Mesodermal cell (in vitro differentiated cells): ENCODE data around the gene DOCK2.

Experiments
- H3K27ac ChIP-seq: 2 replicates; pipeline ENCODE4 v1.7.0; 2013; ENCODE audit warnings: mild to moderate bottlenecking, low read depth, low read length, moderate library complexity; ENCODE audit not compliant: severe bottlenecking
- H3K36me3 ChIP-seq: 2 replicates; pipeline ENCODE4 v1.7.1; 2013; ENCODE audit warnings: mild to moderate bottlenecking, low read length, moderate library complexity; ENCODE audit not compliant: control insufficient read depth, insufficient read depth
- H3K4me1 ChIP-seq: one replicate; pipeline ENCODE4 v1.7.1; 2013; ENCODE audit warnings: mild to moderate bottlenecking, low read length; ENCODE audit not compliant: insufficient read depth, control insufficient read depth, poor library complexity, severe bottlenecking
- H3K4me3 ChIP-seq: 2 replicates; pipeline ENCODE4 v1.7.0; 2013; ENCODE audit warnings: low read length, control low read depth, mild to moderate bottlenecking; ENCODE audit not compliant: insufficient read depth, poor library complexity, severe bottlenecking; ENCODE audit errors: extremely low read depth
- H3K9me3 ChIP-seq: 2 replicates; pipeline ENCODE4 v1.7.1; 2013; ENCODE audit warnings: mild to moderate bottlenecking, low read length, moderate library complexity; ENCODE audit not compliant: control insufficient read depth
- WGBS, 2 experiments: methylation state at CpG; one replicate each; pipeline ENCODE4 v1.1.5; 2013; ENCODE audit warnings: missing lambda C conversion rate in 2 of 2; ENCODE audit not compliant: insufficient coverage in 2 of 2; 5-methylcytosine and 5-hydroxymethylcytosine counted together

DOCK2 gene

GRCh38 chr5:170028124-170028523 lies 391.0 kb downstream of the DOCK2 start:
- 80 to 83% methylated on average over 1 of the region's 2 CpGs for WGBS, 2 experiments
- H3K4me3 ChIP-seq, result no peak overlapping the region

DNA sequence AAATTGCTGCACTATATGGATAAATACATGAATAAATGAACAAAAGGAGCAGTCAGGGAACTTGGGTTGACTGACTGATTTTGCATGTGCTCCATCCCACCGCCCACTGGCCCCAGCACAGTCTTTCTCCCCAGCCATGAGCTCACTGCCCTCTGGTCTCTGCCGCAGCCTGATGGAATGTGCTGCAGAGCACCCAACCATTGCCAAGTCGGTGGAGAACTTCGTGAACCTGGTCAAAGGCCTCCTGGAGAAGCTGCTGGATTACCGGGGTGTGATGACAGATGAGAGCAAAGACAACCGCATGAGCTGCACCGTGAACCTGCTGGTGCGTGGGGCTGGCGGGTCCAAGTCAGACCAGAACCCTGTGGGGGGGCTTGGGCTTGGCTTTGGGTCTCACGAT lies 397.2 kb downstream of the DOCK2 start:
- 94 to 97% methylated on average over 9 of the region's 10 CpGs for WGBS, 2 experiments
- no peaks in the 10 kb centered on the region for H3K9me3 ChIP-seq

More at GRCh38 chr5:170028124-170028523, 391.0 kb downstream of the DOCK2 start:
- Histone ChIP-seq H3K36me3 (no peaks in the 10 kb centered on the region), H3K4me1 (no peaks in the 10 kb centered on the region), H3K9me3 (no peaks in the 10 kb centered on the region), H3K27ac (no peak overlapping the region)

DNA sequence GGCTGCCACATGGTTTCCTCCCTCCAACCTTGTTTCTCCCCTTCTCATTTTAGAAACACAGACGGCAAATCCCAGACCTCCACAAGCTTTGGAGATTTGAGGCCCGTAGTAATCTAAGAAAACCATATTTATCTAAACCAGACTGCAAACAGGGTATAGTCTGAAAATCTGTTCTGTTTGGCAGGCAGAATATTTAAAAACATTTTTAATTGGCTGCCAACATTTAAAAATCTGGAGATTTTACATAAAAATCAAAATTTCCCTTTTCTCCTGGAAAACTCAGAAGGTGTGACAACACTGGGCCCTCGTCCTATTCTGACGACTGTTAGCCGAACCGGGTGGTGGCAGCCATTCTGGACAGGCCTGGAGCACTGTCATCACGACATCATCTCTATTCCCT lies 401.2 kb downstream of the DOCK2 start:
- whole genome bisulfite sequencing, 2 experiments, result 97 to 98% methylated on average over 5 of the region's 7 CpGs
- Histone ChIP-seq H3K9me3 (no peaks in the 10 kb centered on the region), H3K4me3 (no peak overlapping the region), H3K36me3 (no peaks in the 10 kb centered on the region), H3K4me1 (no peaks in the 10 kb centered on the region), H3K27ac (no peak overlapping the region)

More for the DNA sequence above, 397.2 kb downstream of the DOCK2 start:
- Histone ChIP-seq H3K27ac (no peak overlapping the region), H3K4me1 (no peaks in the 10 kb centered on the region), H3K36me3 (no peaks in the 10 kb centered on the region), H3K4me3 (no peak overlapping the region)

GRCh38 chr5:170039830-170040229 lies 402.8 kb downstream of the DOCK2 start:
- H3K4me3 ChIP-seq, result no peak overlapping the region
- H3K36me3 ChIP-seq, result no peaks in the 10 kb centered on the region
- H3K4me1 ChIP-seq, result no peaks in the 10 kb centered on the region
- no peak overlapping the region for H3K27ac ChIP-seq
- 85 to 91% methylated on average over 2 to 3 of the region's 3 CpGs for WGBS, 2 experiments
- no peaks in the 10 kb centered on the region for H3K9me3 ChIP-seq

GRCh38 chr5:170046241-170046640 lies 409.2 kb downstream of the DOCK2 start:
- no peak overlapping the region for H3K27ac ChIP-seq
- H3K4me1 ChIP-seq, result no peaks in the 10 kb centered on the region
- no peak overlapping the region for H3K4me3 ChIP-seq
- H3K9me3 ChIP-seq, result no peaks in the 10 kb centered on the region
- H3K36me3 ChIP-seq, result no peaks in the 10 kb centered on the region
- 57% methylated on average over 2 of the region's 3 CpGs; no CpG with 5 or more reads in 1 of the 2 experiments for WGBS, 2 experiments

DNA sequence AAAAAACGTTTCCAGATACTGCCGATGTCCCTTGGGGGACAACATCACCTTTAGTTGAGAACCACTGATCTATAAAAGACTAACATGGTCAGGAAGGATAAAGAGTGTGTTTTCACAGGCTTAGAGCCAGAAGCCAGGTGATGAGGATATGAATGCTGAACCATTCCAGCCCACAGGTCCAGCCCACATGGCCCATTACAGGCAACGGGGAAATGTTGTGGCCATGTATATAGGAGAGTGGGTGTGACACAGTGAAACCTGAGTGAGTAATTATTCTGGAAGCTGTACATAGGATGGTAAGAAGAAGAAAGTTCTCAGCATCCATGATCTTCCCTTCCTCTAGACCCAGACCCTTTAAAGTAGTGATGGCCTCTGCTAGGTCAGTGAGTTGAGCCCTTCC lies 412.6 kb downstream of the DOCK2 start:
- 100% methylated on average over 1 to 2 of the region's 3 CpGs for WGBS, 2 experiments
- H3K36me3 ChIP-seq, result no peaks in the 10 kb centered on the region
- H3K27ac ChIP-seq, result no peak overlapping the region
- H3K4me3 ChIP-seq, result no peak overlapping the region
- H3K9me3 ChIP-seq, result no peaks in the 10 kb centered on the region
- H3K4me1 ChIP-seq, result no peaks in the 10 kb centered on the region

- 65 to 75% methylated on average over 1 of the region's 1 CpG for WGBS, 2 experiments
- Histone ChIP-seq H3K4me1 (peaks cover 5% of the 10 kb centered on the region), H3K36me3 (no peaks in the 10 kb centered on the region), H3K9me3 (no peaks in the 10 kb centered on the region), H3K27ac (no peak overlapping the region), H3K4me3 (no peak overlapping the region)
Measured at GRCh38 chr5:170053896-170054295, 416.8 kb downstream of the DOCK2 start.

- Histone ChIP-seq H3K36me3 (no peaks in the 10 kb centered on the region), H3K4me1 (peaks cover 5% of the 10 kb centered on the region), H3K4me3 (no peak overlapping the region), H3K27ac (no peak overlapping the region), H3K9me3 (no peaks in the 10 kb centered on the region)
- 89 to 92% methylated on average over 2 of the region's 2 CpGs for WGBS, 2 experiments
Measured at GRCh38 chr5:170055606-170056005, 418.5 kb downstream of the DOCK2 start.

DNA sequence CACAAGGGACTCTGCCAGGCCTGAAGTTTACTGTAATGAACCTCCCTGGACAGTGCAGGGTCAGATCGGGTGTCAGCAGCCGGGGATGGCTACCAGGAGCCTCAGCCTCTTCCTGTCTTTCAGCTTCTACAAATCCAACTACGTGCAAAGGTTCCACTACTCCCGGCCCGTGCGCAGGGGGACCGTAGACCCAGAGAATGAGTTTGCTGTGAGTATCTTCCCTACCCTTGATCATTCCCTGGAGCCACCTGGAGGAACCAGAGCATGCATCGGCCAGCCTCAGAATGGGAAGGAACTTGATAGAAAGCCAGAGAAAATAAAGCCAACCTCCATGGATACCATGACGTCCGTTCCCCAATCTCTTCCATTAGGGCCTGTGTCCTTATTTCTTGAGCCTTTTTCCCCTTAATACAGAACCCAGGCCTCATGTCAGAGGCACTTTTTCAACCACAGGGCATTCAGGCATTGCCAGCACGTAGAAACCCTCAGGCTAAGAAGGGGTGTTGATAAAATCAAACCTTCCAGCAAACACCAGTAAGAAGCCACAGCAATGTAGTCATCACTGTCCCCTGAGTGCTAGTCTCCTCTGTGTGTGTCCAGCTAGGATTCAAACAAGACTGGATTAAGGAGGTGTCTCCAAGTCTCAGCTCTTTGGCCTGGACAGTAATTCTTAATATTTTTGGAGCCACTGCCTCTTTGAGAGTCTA lies 419.6 kb downstream of the DOCK2 start:
- Histone ChIP-seq H3K9me3 (no peaks in the 10 kb centered on the region), H3K4me1 (peaks cover 5% of the 10 kb centered on the region), H3K36me3 (no peaks in the 10 kb centered on the region), H3K27ac (no peak overlapping the region), H3K4me3 (no peak overlapping the region)
- 85 to 94% methylated on average over 9 to 11 of the region's 11 CpGs for WGBS, 2 experiments

GRCh38 chr5:170057311-170057710 lies 420.2 kb downstream of the DOCK2 start:
- Histone ChIP-seq H3K27ac (no peak overlapping the region), H3K4me3 (no peak overlapping the region), H3K9me3 (no peaks in the 10 kb centered on the region), H3K4me1 (peaks cover 5% of the 10 kb centered on the region), H3K36me3 (no peaks in the 10 kb centered on the region)
- WGBS, 2 experiments, result 88 to 96% methylated on average over 11 of the region's 11 CpGs

DNA sequence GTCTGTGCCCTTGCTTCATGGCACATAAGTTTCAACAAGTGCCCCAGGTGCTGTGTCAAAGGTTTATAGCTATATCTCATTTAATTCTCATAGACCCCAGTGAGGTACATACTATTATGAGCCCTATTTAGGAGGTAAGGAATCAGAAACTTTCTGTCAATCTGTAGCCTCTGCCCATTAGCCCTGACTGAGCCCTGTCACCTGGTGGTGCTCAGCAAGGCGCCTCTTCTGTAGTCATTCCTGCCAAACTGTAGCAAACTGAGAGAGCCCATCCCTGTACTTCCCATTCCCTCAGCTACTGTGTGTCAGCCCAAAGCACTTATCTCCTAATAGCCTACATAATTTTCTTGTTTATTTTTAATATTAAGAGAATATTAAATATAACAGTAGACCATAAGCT lies 422.1 kb downstream of the DOCK2 start:
- H3K36me3 ChIP-seq, result no peaks in the 10 kb centered on the region
- H3K9me3 ChIP-seq, result no peaks in the 10 kb centered on the region
- peaks cover 5% of the 10 kb centered on the region for H3K4me1 ChIP-seq
- WGBS, 2 experiments, result 100% methylated on average over 1 of the region's 1 CpG
- H3K4me3 ChIP-seq, result no peak overlapping the region
- H3K27ac ChIP-seq, result no peak overlapping the region
